Adrenal gland (tissue), 19 donors: ENCODE measurements around the gene UBL7. TPM values are rescaled to one million over a fixed set of nuclear protein-coding genes. Genes with fewer than 3 reads are reported as not detected.

ENCODE experiments used
- DNase-seq, 7 donors: peaks; one replicate each; pipeline ENCODE4 v3.0.0-alpha.2; 2019 to 2020
- H3K27ac ChIP-seq, 5 donors: fragments of 200-600 bp; sonication (generic) in 4 of 5; 1 replicate in 3 of 5; 2 replicates in 2 of 5; pipeline versions ENCODE4 v1.5.1 to v1.8.0; 2016 to 2020; ENCODE audit warnings: mild to moderate bottlenecking in 1 of 5
- H3K27me3 ChIP-seq: fragments of 200-600 bp; 2 replicates; pipeline ENCODE4 v1.8.0; 2021
- H3K36me3 ChIP-seq, 2 donors: fragments of 200-600 bp; replicated peaks in 1 of 2; 1 replicate in 1 of 2; 2 replicates in 1 of 2; pipeline versions ENCODE4 v1.5.1 to v1.8.0; 2018 to 2022
- H3K4me1 ChIP-seq, 2 donors: fragments of 200-600 bp; replicated peaks in 1 of 2; 1 replicate in 1 of 2; 2 replicates in 1 of 2; pipeline versions ENCODE4 v1.5.1 to v1.8.0; 2018 to 2021
- H3K4me3 ChIP-seq, 4 donors: fragments of 200-600 bp; sonication (generic) in 3 of 4; one replicate each; pipeline ENCODE4 v1.5.1; 2016 to 2018
- H3K9me3 ChIP-seq, 3 donors: fragments of 200-600 bp; sonication (generic) in 1 of 3; replicated peaks in 1 of 3; 1 replicate in 2 of 3; 2 replicates in 1 of 3; pipeline versions ENCODE4 v1.5.1 to v1.8.0; 2016 to 2021
- CTCF ChIP-seq, 6 experiments: fragments of 450-650 bp in 4 of 6; fragments of 200-600 bp in 2 of 6; sonication (generic) in 1 of 6; IDR thresholded peaks; 1 replicate in 5 of 6; 2 replicates in 1 of 6; pipeline versions ENCODE4 v1.5.1 to v1.8.0; 2016 to 2021; ENCODE audit warnings: antibody characterized with exemption in 6 of 6, mild to moderate bottlenecking in 2 of 6, moderate library complexity in 1 of 6
- POLR2A ChIP-seq, 2 donors: fragments of 450-650 bp; IDR thresholded peaks; one replicate each; pipeline ENCODE4 v1.6.1; 2017; ENCODE audit warnings: antibody characterized with exemption in 2 of 2, mild to moderate bottlenecking in 2 of 2, moderate library complexity in 1 of 2
- WGBS, 4 donors: extraction: QIAGEN DNeasy Blood & Tissue Kit in 2 of 4; methylation state at CpG; one replicate each; pipeline versions ENCODE4 v1.1.5 to v1.1.7; 2013 to 2017; 5-methylcytosine and 5-hydroxymethylcytosine counted together
- intact Hi-C, 2 donors: fragments of 100-400 bp; cut with DNase I; formaldehyde crosslinking; loops; one replicate each; pipeline versions ENCODE4 v1.14.1 to v1.15.0; 2022 to 2023
- long read RNA-seq, 10 donors: library from polyadenylated mRNA in 3 of 10; unstranded in 2 of 10; stranded (forward) in 1 of 10; transcript quantifications; one replicate each; pipeline ENCODE4 v2.0.0 and lab custom pipeline, GENCODE V29; 2021 to 2026
- polyA plus RNA-seq, 3 donors: library from polyadenylated mRNA; stranded (reverse); fragments of 200-250 nt in 2 of 3; fragments of 350-450 nt in 1 of 3; fragmentation: Illumina TruSeq in 1 of 3; extraction: RNeasy Lipid Tissue Mini Kit (QIAGEN cat#74804) in 1 of 3; gene quantifications; one replicate each; pipeline ENCODE4 v1.2.3, GENCODE V29; 2013 to 2014
- total RNA-seq, 9 donors: library from RNA; depleted of rRNA in 4 of 9; stranded (reverse); fragments of >200 nt in 4 of 9; fragments of 120-200 nt in 1 of 9; fragmentation: NEBNext Ultra II Directional in 1 of 9; extraction: Animal tissue kit (Norgen Biotek cat#: 25700) in 1 of 9; gene quantifications; one replicate each; pipeline versions ENCODE4 v1.1.0 to v1.2.4, GENCODE V29; 2013 to 2023
- donor health status: healthy with polysubstance abuse.
- donor health status: Bipolar disorder and iron deficiency.
- donor health status: DM: yes; HTN: yes; CAD: no.
- donor health status: DM: no; HTN: no; CAD: no.
- donor health status: DM: no; HTN: no; CAD: no.
- donor health status: DM: yes; HTN: yes; CAD: no.

The UBL7 gene, protein sequence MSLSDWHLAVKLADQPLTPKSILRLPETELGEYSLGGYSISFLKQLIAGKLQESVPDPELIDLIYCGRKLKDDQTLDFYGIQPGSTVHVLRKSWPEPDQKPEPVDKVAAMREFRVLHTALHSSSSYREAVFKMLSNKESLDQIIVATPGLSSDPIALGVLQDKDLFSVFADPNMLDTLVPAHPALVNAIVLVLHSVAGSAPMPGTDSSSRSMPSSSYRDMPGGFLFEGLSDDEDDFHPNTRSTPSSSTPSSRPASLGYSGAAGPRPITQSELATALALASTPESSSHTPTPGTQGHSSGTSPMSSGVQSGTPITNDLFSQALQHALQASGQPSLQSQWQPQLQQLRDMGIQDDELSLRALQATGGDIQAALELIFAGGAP
- 10 to 100 TPM; 47.7 to 85.0 (median 59.3) TPM for total RNA-seq
- polyA plus RNA-seq, result 10 to 100 TPM; 16.0 to 46.1 (median 31.2) TPM
- long read RNA-seq, donor 1, transcript UBL7-201 (11 exons, 1,360 nt), result minor isoform, 6 of 21 reads
- long read RNA-seq, donor 1, transcript UBL7-202 (11 exons, 1,427 nt), result major isoform, 8 of 21 reads
- long read RNA-seq, donor 1, partial matches to known transcripts, result 6 of 21 reads
- long read RNA-seq, donor 1, other reads (novel, unspliced or antisense), result 0 of 21 reads
- long read RNA-seq, donor 2, transcript UBL7-201 (11 exons, 1,360 nt), result minor isoform, 5 of 12 reads
- long read RNA-seq, donor 2, transcript UBL7-202 (11 exons, 1,427 nt), result major isoform, 7 of 12 reads
- long read RNA-seq, donor 2, partial matches to known transcripts, result 0 of 12 reads
- long read RNA-seq, donor 2, other reads (novel, unspliced or antisense), result 0 of 12 reads
- long read RNA-seq, donor 3, transcript UBL7-201 (11 exons, 1,360 nt), result major isoform, 8 of 10 reads
- long read RNA-seq, donor 3, partial matches to known transcripts, result 0 of 10 reads
- long read RNA-seq, donor 3, other reads (novel, unspliced or antisense), result 0 of 10 reads
- long read RNA-seq, donor 4, transcript UBL7-201 (11 exons, 1,360 nt), result major isoform, 29 of 61 reads
- long read RNA-seq, donor 4, transcript UBL7-202 (11 exons, 1,427 nt), result minor isoform, 14 of 61 reads
- long read RNA-seq, donor 4, partial matches to known transcripts, result 8 of 61 reads
- long read RNA-seq, donor 4, other reads (novel, unspliced or antisense), result 10 of 61 reads
- long read RNA-seq, donor 5, transcript UBL7-202 (11 exons, 1,427 nt), result minor isoform, 22 of 91 reads
- long read RNA-seq, donor 5, transcript UBL7-201 (11 exons, 1,360 nt), result major isoform, 42 of 91 reads
- long read RNA-seq, donor 5, partial matches to known transcripts, result 9 of 91 reads
- long read RNA-seq, donor 5, other reads (novel, unspliced or antisense), result 18 of 91 reads
- long read RNA-seq, donor 6, transcript UBL7-202 (11 exons, 1,427 nt), result minor isoform, 17 of 45 reads
- long read RNA-seq, donor 6, transcript UBL7-201 (11 exons, 1,360 nt), result major isoform, 20 of 45 reads
- long read RNA-seq, donor 6, partial matches to known transcripts, result 3 of 45 reads
- long read RNA-seq, donor 6, other reads (novel, unspliced or antisense), result 5 of 45 reads
- long read RNA-seq, donor 7, transcript UBL7-201 (11 exons, 1,360 nt), result major isoform, 6 of 9 reads
- long read RNA-seq, donor 7, partial matches to known transcripts, result 0 of 9 reads
- long read RNA-seq, donor 7, other reads (novel, unspliced or antisense), result 0 of 9 reads
- long read RNA-seq, donor 8, transcript UBL7-201 (11 exons, 1,360 nt), result major isoform, 14 of 33 reads
- long read RNA-seq, donor 8, transcript UBL7-202 (11 exons, 1,427 nt), result minor isoform, 11 of 33 reads
- long read RNA-seq, donor 8, partial matches to known transcripts, result 0 of 33 reads
- long read RNA-seq, donor 8, other reads (novel, unspliced or antisense), result 6 of 33 reads
- long read RNA-seq, donor 9, transcript UBL7-201 (11 exons, 1,360 nt), result major isoform, 5 of 8 reads
- long read RNA-seq, donor 9, partial matches to known transcripts, result 0 of 8 reads
- long read RNA-seq, donor 9, other reads (novel, unspliced or antisense), result 0 of 8 reads
- long read RNA-seq, donor 10, transcript UBL7-202 (11 exons, 1,427 nt), result major isoform, 10 of 16 reads
- long read RNA-seq, donor 10, transcript UBL7-201 (11 exons, 1,360 nt), result minor isoform, 6 of 16 reads
- long read RNA-seq, donor 10, partial matches to known transcripts, result 0 of 16 reads
- long read RNA-seq, donor 10, other reads (novel, unspliced or antisense), result 0 of 16 reads

- H3K9me3 ChIP-seq, result no peaks in the 10 kb centered on the region
- WGBS, 4 donors, result 0 to 2% (median 0%) methylated on average over 22 to 54 of the region's 54 CpGs
- H3K27me3 ChIP-seq, result no peaks in the 10 kb centered on the region
- TF ChIP-seq POLR2A (IDR thresholded peaks at IDR 0.05), result peak; percentile 60 to 86
- TF ChIP-seq CTCF (IDR thresholded peaks at IDR 0.05), result no peak
- intact Hi-C loops, result loop anchor here in 1 of 2 donors (5.0 kb wide), 1 partner anchor 81 kb away; the partner anchor contains the start of gene ARID3B
- peak; percentile 96 to 99 (median 98) for DNase-seq
- H3K4me3 ChIP-seq, result peak within 1 kb of the TSS; percentile 45 to 64 (median 60)
- H3K27ac ChIP-seq, result peak within 1 kb of the TSS in 3 of 5 donors; percentile 55 to 69 (median 55)
- H3K4me1 ChIP-seq, result peaks cover 0 to 8% of the 10 kb centered on the region in 2 donors
- peaks cover 0 to 8% of the 10 kb centered on the region in 2 donors for H3K36me3 ChIP-seq
These were observed at the start of gene UBL7 for GRCh38 chr15:74460871-74461846. TSS of gene UBL7 (minus strand) at chr15:74461160. CDS start at chr15:74458867, 2,293 bp downstream.

GRCh38 chr15:74506515-74506840, 45.5 kb upstream of the UBL7 start:
- H3K27ac ChIP-seq, result no peak overlapping the region
- DNase-seq, result no peak
- H3K27me3 ChIP-seq, result no peaks in the 10 kb centered on the region
- H3K4me3 ChIP-seq, result no peak overlapping the region
- 87 to 95% (median 91%) methylated on average over 4 of the region's 4 CpGs for WGBS, 4 donors
- no peaks in the 10 kb centered on the region for H3K4me1 ChIP-seq
- no peaks in the 10 kb centered on the region for H3K36me3 ChIP-seq
- intact Hi-C loops, result no loop called here
- H3K9me3 ChIP-seq, result no peaks in the 10 kb centered on the region
- no peak for TF ChIP-seq CTCF (IDR thresholded peaks at IDR 0.05)
- TF ChIP-seq POLR2A (IDR thresholded peaks at IDR 0.05), result no peak
